Panc1 (cell line): ENCODE data around the gene IRAK4. TPM values are rescaled to one million over a fixed set of nuclear protein-coding genes. Genes with fewer than 3 reads are reported as not detected.

ENCODE experiments used
- ATAC-seq: fragments of 200-7000 bp; cut with Tn5 transposase; 2 replicates; pipeline ENCODE4 v1.9.1; 2020; ENCODE audit warnings: mild to moderate bottlenecking, moderate library complexity
- BruUV-seq: library from RNA; stranded (reverse); fragments of 400-500 nt; replicated peaks from 2 replicates; lab custom pipeline; 2021; lab: Mats Ljungman, UMichigan
- CTCF ChIA-PET: fragments of 300-600 bp; sonication (Branson Sonifier 250); formaldehyde crosslinking; loops from one replicate; lab custom pipeline; 2022; ENCODE audit warnings: antibody characterized with exemption; lab: Charles Lee
- POLR2A ChIA-PET: fragments of 300-600 bp; sonication (Branson Sonifier 250); formaldehyde crosslinking; loops from one replicate; lab custom pipeline; 2022; ENCODE audit warnings: antibody characterized with exemption; lab: Charles Lee
- DNase-seq: peaks from one replicate; pipeline ENCODE4 v3.0.0-alpha.2; 2010; ENCODE audit warnings: low read depth, low spot score
- H3K27ac ChIP-seq: 2 replicates; pipeline ENCODE4 v1.5.1; 2011; ENCODE audit warnings: mild to moderate bottlenecking, low read length, inconsistent platforms
- H3K27me3 ChIP-seq: fragments of 200-500 bp; sonication (Bioruptor generic); 2 replicates; pipeline ENCODE4 v1.6.0; 2014; ENCODE audit warnings: low read length, inconsistent platforms; ENCODE audit not compliant: control insufficient read depth, insufficient read depth
- H3K36me3 ChIP-seq: fragments of 200-500 bp; sonication (Bioruptor generic); 2 replicates; pipeline ENCODE4 v1.5.1; 2014; ENCODE audit warnings: inconsistent platforms, mild to moderate bottlenecking, low read length, moderate library complexity; ENCODE audit not compliant: control insufficient read depth, insufficient read depth
- H3K4me1 ChIP-seq: 2 replicates; pipeline ENCODE4 v1.5.1; 2011; ENCODE audit warnings: inconsistent platforms, mild to moderate bottlenecking, low read length, moderate library complexity; ENCODE audit not compliant: control insufficient read depth, insufficient read depth
- H3K4me3 ChIP-seq, 2 experiments: 2 replicates each; pipeline ENCODE4 v1.5.1; 2011 to 2012; ENCODE audit warnings: low read depth in 2 of 2, low read length in 2 of 2, mild to moderate bottlenecking in 2 of 2, inconsistent platforms in 1 of 2, moderate library complexity in 1 of 2
- H3K9me3 ChIP-seq: fragments of 200-500 bp; sonication (Bioruptor generic); 2 replicates; pipeline ENCODE4 v1.5.1; 2014; ENCODE audit warnings: low read depth, mild to moderate bottlenecking, inconsistent platforms, low read length, moderate library complexity; ENCODE audit not compliant: control insufficient read depth, insufficient read depth
- POLR2AphosphoS5 ChIP-seq: IDR thresholded peaks from 2 replicates; pipeline ENCODE4 v1.6.1; 2012; ENCODE audit warnings: mild to moderate bottlenecking, low read depth, low read length, moderate library complexity
- REST ChIP-seq, 2 experiments: IDR thresholded peaks; 2 replicates each; pipeline ENCODE4 v1.6.1; 2011 to 2012; ENCODE audit warnings: low read depth in 2 of 2, control low read depth in 1 of 2, low read length in 1 of 2, mild to moderate bottlenecking in 1 of 2, moderate library complexity in 1 of 2; ENCODE audit not compliant: insufficient read depth in 1 of 2
- SIN3A ChIP-seq: IDR thresholded peaks from 2 replicates; pipeline ENCODE4 v1.6.1; 2012; ENCODE audit warnings: low read depth, mild to moderate bottlenecking, low read length, moderate library complexity, borderline replicate concordance; ENCODE audit not compliant: insufficient read depth
- TCF7L2 ChIP-seq: IDR thresholded peaks from 2 replicates; pipeline ENCODE4 v1.6.1; 2011; ENCODE audit warnings: mild to moderate bottlenecking, low read depth, low read length, inconsistent platforms
- in situ Hi-C: cut with HindIII; loops from 2 replicates; pipeline ENCODE4 v1.10.0; 2016; ENCODE audit warnings: low sequenced_read_pairs, low pct_unique_long_range_greater_than_20kb
- intact Hi-C: fragments of 100-400 bp; cut with micrococcal nuclease; formaldehyde crosslinking; loops from one replicate; pipeline ENCODE4 v1.10.0; 2022; ENCODE audit not compliant: unreplicated experiment
- total RNA-seq: library from RNA; stranded (reverse); gene quantifications from one replicate; pipeline ENCODE4 v1.2.1, GENCODE V29; 2021; ENCODE audit not compliant: unreplicated experiment
- TF ChIP-seq, protein P1 (sequence below): fragments of 450-650 bp; IDR thresholded peaks from 2 replicates; pipeline ENCODE4 v1.5.1; 2017; ENCODE audit warnings: mild to moderate bottlenecking

The IRAK4 gene
- total RNA-seq, 1 experiment from 2014 or later: 11.3 TPM

GRCh38 chr12:43758247-43758727, 464 bp upstream of the IRAK4 start:
- Histone ChIP-seq H3K4me3 (peak overlapping the region; percentile 85 to 90), H3K36me3 (no peaks in the 10 kb centered on the region; the same call in 1 of the 2 replicates), H3K4me1 (peaks cover 10% of the 10 kb centered on the region), H3K27me3 (no peaks in the 10 kb centered on the region), H3K27ac (peak overlapping the region; percentile 86), H3K9me3 (no peaks in the 10 kb centered on the region)
- in situ Hi-C loops (no loop called here), intact Hi-C loops (loop anchor here (5.0 kb wide), 1 partner anchor 124 kb away; no protein-coding TSS in a partner anchor)
- ATAC-seq (peak; percentile 65), DNase-seq (no peak)
- BruUV-seq: TSS peak; percentile 65
- TF ChIP-seq POLR2AphosphoS5: no peak
- 0 out of 2 replicates have a peak, but pooled peaks have one; percentile 32 for TF ChIP-seq SIN3A
- ChIA-PET POLR2A (no interaction called here), CTCF (no interaction called here)

- in situ Hi-C loops: loop anchor here (10.0 kb wide), 1 partner anchor 124 kb away; no protein-coding TSS in a partner anchor
- ChIA-PET CTCF (interaction anchor here (0.6 to 0.7 kb wide), 4 partner anchors 68 to 371 kb away, joined by 3 to 6 read pairs (median 5); no protein-coding TSS in a partner anchor), POLR2A (no interaction called here)
- Histone ChIP-seq H3K9me3 (no peaks in the 10 kb centered on the region), H3K27me3 (no peaks in the 10 kb centered on the region), H3K36me3 (no peaks in the 10 kb centered on the region), H3K27ac (no peak overlapping the region; the same call in 1 of the 2 replicates), H3K4me1 (peaks cover 10% of the 10 kb centered on the region), H3K4me3 (peak overlapping the region; percentile 85 to 90)
- DNase-seq (no peak), ATAC-seq (no peak)
- intact Hi-C loops: no loop called here
- TF ChIP-seq TCF7L2 (no peak), POLR2AphosphoS5 (no peak), REST (IDR thresholded peaks at IDR 0.05; ENCODE audit: insufficient read depth in 1 of 2, low read depth in 2 of 2, low read length in 1 of 2) (no peak), SIN3A (no peak)
- TF ChIP-seq, protein P1, sequence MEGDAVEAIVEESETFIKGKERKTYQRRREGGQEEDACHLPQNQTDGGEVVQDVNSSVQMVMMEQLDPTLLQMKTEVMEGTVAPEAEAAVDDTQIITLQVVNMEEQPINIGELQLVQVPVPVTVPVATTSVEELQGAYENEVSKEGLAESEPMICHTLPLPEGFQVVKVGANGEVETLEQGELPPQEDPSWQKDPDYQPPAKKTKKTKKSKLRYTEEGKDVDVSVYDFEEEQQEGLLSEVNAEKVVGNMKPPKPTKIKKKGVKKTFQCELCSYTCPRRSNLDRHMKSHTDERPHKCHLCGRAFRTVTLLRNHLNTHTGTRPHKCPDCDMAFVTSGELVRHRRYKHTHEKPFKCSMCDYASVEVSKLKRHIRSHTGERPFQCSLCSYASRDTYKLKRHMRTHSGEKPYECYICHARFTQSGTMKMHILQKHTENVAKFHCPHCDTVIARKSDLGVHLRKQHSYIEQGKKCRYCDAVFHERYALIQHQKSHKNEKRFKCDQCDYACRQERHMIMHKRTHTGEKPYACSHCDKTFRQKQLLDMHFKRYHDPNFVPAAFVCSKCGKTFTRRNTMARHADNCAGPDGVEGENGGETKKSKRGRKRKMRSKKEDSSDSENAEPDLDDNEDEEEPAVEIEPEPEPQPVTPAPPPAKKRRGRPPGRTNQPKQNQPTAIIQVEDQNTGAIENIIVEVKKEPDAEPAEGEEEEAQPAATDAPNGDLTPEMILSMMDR: no peak
- BruUV-seq: no TSS peak
Observed at GRCh38 chr12:43760396-43760795, 1.6 kb downstream of the IRAK4 start.

DNA sequence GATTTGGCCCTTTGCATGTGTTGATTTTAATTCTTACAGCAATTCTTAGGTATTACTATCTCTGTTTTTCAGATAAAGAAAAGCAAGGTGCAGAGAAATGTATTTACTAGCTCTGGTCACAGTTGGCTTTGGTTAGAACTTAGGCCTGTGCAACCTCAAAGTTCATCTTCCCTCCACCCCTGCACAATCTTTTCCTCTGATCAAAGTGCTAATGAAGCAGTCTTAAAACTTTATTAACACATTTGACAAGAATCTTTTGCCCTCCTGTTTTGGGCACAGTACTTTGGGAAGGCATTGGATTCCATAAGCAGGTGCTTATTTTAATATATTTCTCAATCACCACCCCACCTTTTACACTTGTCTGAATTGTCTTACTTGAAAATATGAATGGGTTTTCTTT, 2.7 kb downstream of the IRAK4 start:
- ChIA-PET POLR2A (no interaction called here), CTCF (interaction anchor here (0.7 kb wide), 1 partner anchor 112 kb away, joined by 5 read pairs; no protein-coding TSS in a partner anchor)
- H3K27ac ChIP-seq: no peak overlapping the region
- DNase-seq (no peak), ATAC-seq (no peak)
- BruUV-seq: no TSS peak
- no peaks in the 10 kb centered on the region for H3K9me3 ChIP-seq
- H3K4me3 ChIP-seq: no peak overlapping the region
- H3K4me1 ChIP-seq: peaks cover 10% of the 10 kb centered on the region
- in situ Hi-C loops (loop anchor here (10.0 kb wide), 1 partner anchor 123 kb away; no protein-coding TSS in a partner anchor), intact Hi-C loops (no loop called here)
- no peaks in the 10 kb centered on the region for H3K36me3 ChIP-seq
- TF ChIP-seq POLR2AphosphoS5 (no peak), REST (IDR thresholded peaks at IDR 0.05; ENCODE audit: insufficient read depth in 1 of 2, low read depth in 2 of 2, low read length in 1 of 2) (no peak), TCF7L2 (no peak), SIN3A (no peak)
- TF ChIP-seq, protein P1: no peak
- H3K27me3 ChIP-seq: no peaks in the 10 kb centered on the region
